ENCODE data around the gene NUP50.

Gene NUP50

DNA sequence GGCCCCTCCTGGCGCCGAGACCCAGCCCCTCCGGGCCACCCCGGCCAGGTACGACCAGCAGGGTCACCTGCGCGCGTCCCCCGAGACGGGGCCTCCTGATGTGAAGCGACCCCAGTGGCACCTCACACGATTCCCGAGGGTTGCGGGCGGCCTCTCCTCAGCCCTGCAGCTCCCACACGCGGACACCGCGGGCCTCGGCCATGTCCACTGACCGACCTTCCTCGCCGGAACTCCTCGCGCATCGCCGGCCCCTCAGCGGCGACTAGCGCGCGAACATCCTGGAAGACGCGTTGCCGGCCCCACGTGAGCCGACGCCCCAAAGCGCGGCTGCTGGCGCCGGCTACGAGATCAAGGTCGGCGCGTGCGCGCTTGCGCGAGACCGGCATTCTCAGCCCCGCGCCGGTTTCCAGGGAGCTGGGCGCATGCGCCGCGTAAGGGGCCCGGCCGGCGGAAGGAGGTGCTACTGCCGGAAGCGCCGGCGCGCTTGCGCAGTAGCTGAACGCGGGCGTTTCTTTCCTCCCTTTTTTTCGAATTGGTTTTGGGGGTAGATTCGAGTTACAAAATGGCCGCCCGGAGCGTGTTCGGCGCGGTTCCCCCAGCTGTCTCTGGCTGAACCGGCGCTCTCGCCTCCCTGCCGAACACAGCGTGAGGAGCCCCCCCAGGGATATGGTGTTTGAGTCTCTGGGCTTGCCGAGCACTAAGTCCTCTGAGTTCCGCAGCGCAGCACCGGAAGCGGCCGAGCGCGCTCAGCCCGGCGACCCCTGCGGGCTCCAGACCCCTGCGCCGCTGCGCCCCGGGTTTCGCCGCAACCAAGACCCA is at the start of gene NUP50:
NUP50 (plus strand) TSS at position 475 of the 819 bp plus-strand sequence. CDS start 4,253 bp downstream, outside the sequence.
- DNase-seq: peak; percentile 87 to 95 (median 90)

GRCh38 chr22:45120440-45120839 is 43.3 kb upstream of the NUP50 start:
- no peak for DNase-seq

GRCh38 chr22:45120931-45121330 is 42.8 kb upstream of the NUP50 start:
- DNase-seq: no peak

- no peak for DNase-seq
Measured at GRCh38 chr22:45124176-45124847, 39.4 kb upstream of the NUP50 start.

DNA sequence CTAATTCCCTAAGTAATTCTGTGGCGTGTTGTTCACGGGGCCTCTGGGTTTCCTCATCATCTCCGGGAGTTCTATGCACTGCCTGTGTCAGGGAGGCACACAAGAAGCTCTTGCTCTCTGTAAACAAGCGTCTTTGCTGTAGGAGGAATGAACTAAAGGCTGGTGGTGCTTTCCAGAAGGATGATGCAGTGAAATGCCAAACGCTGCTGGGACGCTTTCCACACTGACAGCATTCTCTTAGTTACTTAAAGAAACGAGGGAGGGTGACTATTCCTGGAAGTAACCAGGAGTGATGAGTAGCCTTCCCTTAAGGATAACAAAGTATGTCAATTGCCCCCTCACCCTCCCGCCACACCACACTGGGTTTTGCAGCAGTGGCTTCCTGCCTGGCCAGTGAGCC is 38.5 kb upstream of the NUP50 start:
- no peak for DNase-seq

DNA sequence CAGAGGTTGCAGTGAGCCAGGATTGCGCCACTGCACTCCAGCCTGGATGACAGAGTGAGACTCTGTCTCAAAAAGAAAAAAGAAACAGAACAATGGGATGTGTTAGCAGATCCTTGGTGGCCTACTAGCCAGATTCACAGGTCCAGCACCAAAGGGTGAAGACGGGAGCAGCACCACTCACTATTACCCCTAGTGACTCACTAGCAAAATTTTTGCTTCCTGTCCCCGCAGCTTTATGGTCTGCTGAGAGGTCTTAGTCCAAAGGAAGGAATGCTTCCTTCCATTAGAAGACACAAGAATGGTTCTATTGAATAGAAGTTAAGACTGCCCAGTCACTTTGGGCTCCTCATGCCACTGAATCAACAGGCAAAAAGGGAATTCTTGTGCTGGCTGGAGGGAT is 35.9 kb upstream of the NUP50 start:
- no peak for DNase-seq

- no peak for DNase-seq
Measured at GRCh38 chr22:45129703-45130524, 33.8 kb upstream of the NUP50 start.

- DNase-seq: no peak
Measured at GRCh38 chr22:45130891-45131290, 32.8 kb upstream of the NUP50 start.

DNA sequence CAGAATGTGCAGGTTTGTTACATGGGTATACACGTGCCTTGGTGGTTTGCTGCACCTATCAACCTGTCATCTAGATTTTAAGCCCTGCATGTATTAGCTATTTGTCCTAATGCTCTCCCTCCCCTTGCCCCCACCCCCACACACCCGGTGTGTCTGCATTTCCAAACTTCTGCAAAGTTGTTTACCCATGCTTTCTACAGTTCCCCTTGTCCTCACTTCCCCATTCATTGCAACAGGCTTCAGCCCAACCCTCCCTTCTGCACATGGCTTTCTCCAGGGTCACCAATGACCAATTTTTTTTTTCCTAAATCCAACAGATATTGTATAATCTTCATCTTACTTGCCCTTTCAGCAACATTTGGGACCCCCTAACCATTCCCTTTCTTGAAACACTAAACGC is 32.0 kb upstream of the NUP50 start:
- DNase-seq: no peak

DNA sequence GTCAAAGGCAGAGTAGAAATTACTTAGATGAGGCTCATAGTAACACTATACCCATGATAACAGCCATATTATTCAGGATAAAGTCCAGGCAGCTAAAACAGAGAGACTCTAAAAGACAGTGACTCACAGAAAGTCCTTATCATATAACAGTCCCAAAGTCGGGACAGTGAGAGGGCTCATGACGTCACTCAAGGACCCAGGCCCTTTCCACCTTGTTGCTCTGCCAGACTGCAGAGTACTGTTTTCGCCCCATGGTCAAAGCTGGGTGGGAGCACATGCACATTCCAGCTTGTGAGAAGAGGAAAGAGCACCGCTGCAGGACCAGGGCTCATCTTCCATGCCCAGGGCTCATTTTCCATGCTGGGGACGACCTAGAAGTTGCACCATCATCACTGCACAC is 29.4 kb upstream of the NUP50 start:
- DNase-seq: no peak

GRCh38 chr22:45136594-45136993 is 27.1 kb upstream of the NUP50 start:
- no peak for DNase-seq

DNA sequence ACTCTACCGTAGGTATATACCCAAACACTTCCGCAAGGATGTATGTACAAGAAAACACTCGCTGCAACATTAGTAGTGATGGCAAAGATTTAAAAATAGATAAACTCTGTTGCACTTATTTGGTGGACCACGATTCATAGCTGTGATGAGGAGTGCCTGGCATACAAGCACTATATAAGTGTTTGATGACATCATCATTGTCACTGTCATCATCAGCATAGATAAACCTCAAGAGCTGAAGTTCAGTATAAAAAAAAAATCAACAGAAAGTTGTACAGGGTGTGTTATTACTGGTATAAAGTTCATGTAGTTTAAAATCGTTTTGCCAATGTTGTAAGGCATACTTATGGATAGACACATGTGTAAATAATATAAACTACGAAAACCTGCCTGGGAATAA is 24.0 kb upstream of the NUP50 start:
- no peak for DNase-seq

- no peak for DNase-seq
Measured at GRCh38 chr22:45142376-45142775, 21.3 kb upstream of the NUP50 start.

DNA sequence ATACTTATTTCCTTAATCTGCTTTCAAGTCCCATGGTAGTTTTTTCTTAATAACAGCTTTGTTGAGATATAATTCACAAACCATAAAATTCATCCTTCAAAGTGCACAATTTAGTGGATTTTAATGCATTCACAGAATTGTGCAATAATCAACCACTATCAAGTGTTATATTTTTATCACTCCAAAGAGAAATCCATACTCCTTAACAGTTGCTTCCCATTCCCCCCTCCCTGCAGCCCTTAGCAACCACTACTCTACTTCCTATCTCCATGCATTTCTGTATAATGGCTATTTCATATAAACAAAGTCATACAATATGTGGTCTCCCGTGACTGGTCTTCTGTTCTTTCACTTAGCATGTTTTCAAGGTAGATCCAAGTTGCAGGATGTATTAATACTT is 18.8 kb upstream of the NUP50 start:
- DNase-seq: no peak

DNA sequence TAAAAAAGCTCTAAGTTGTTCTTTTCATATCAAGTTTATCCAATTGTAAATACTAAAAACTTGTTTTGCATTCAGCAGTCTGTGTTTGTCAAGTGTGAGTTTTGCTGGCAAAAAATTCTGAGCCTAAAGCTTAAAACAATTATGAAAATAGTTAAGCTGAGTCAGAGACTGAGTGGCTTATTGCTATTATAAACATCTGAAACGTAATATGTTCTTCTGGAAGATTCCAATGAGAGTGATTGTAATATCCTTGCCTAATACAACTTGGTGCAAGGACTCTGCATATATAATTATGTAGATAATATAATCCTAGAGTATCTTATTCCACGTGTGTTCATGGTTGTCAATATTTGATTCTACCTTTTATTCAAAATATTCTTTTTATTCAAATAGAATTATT is 14.1 kb upstream of the NUP50 start:
- DNase-seq: no peak

DNA sequence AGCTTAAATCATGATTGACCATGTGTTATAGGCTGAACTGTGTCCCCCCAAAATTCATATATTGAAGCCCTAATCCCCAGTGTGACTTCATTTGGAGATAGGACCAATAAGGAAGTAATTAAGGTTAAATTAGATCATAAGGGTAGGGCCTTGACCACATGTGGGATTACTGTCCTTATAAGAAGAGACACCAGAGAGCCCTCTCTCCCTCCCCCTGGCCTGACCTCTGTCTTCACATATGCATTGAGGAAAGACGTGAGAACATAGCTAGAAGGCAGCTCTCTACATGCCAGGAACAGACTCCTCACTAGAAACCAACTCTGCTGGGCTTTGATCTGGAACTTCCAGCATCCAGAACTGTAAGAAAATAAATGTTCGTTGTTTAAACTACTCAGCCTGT is 13.6 kb upstream of the NUP50 start:
- DNase-seq: no peak

GRCh38 chr22:45151503-45151902 is 12.2 kb upstream of the NUP50 start:
- no peak for DNase-seq

DNA sequence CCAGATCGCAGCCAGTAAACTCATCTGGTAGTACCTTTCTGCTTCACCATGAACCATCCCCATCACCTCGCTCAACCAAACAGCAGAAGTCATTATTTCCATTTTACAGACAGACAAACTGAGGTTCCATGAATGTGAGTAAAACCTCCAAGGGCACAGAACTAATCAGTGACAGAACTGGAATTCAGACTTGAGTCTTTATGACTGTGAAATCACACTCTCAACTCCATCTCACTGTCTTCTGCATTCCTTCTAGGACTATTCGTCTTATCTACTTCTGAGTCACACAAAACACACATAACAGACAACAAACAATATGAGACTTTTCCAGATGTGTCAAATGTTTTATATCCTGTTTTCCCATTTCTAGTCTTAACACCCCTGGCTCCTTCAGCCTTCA is 9.3 kb upstream of the NUP50 start:
- DNase-seq: no peak

DNA sequence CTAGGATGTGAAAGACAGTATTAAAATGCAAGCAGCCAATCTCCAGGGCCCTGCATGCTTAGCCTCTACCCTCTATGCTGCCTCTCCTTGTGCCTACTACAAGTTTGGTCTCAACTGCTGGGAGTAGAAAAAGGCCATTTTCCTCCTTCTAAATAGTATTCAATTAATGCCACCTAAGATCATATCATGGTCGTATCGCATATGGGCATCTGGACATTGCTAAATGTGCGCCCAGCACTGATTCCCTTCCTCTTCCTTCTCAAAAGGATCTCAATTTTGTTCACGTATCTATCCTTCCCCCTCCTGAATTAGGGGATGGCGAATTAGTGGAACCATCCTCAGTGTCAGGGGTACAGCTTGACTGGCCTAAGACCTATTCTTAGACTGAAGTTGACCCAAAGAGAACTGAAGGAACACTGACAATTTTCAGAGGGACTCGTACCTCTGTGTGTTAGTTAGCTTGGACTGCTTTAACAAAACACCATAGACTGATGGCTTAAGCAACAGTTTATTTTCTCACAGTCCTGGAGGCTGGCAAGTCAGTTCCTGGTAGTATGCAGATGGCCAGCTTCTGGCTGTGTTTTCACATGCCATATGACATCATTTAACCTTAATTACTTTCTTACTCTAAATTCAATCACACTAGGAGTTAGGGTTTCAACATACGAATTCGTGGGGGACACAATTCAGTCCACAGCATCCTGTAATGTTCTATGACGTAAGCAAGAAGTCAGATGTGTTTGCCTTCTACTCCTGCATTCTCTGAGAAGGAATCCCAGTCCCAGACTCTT is 8.5 kb upstream of the NUP50 start:
- DNase-seq: no peak

- no peak for DNase-seq
Measured at GRCh38 chr22:45157907-45158306, 5.8 kb upstream of the NUP50 start.

- no peak for DNase-seq
Measured at GRCh38 chr22:45159652-45160462, 3.9 kb upstream of the NUP50 start.

DNA sequence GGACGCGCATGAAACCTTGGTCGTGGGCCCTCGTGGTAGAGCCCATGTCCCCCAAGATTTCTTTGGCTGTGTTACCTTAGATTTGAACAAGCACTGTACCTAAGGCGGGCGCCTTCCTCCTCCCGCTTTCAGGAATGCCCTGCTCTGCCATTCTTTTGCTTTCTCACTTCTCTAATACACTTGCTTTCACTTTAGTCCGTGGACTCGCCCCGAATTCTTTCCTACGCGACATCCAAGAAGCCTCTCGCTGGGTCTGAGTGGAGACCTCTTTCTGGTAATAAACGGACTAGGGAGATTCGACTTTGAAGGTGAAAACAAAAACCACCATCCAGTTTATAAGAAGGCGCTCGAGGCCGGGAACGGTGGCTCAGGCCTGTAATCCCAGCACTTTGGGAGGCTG is 1.2 kb upstream of the NUP50 start:
- no peak for DNase-seq

All from activated naive CD4-positive, alpha-beta T cell (primary cell).